Left lung (tissue), 10 donors: ENCODE results near the gene PLA2G15. TPM values are rescaled to one million over a fixed set of nuclear protein-coding genes. Genes with fewer than 3 reads are reported as not detected.

Experiments used
- ATAC-seq: fragments of 200-7000 bp; cut with Tn5 transposase; one replicate; pipeline ENCODE4 v1.9.1; 2020; ENCODE audit warnings: moderate library complexity
- DNase-seq, 4 donors: peaks; one replicate each; pipeline ENCODE4 v3.0.0-alpha.2; 2013 to 2020
- H3K27ac ChIP-seq, 2 donors: fragments of 200-600 bp; sonication (generic) in 1 of 2; one replicate each; pipeline versions ENCODE4 v1.5.0 to v1.8.0; 2020 to 2021
- H3K27me3 ChIP-seq, 2 donors: fragments of 200-600 bp; sonication (generic) in 1 of 2; one replicate each; pipeline versions ENCODE4 v1.5.0 to v1.8.0; 2020 to 2021
- H3K36me3 ChIP-seq, 2 donors: fragments of 200-600 bp; sonication (generic) in 1 of 2; one replicate each; pipeline versions ENCODE4 v1.5.0 to v1.8.0; 2020 to 2021
- H3K4me1 ChIP-seq, 2 donors: fragments of 200-600 bp; one replicate each; pipeline ENCODE4 v1.8.0; 2021
- H3K4me3 ChIP-seq, 2 donors: fragments of 200-600 bp; sonication (generic) in 1 of 2; one replicate each; pipeline versions ENCODE4 v1.5.0 to v1.8.0; 2020 to 2021; ENCODE audit warnings: mild to moderate bottlenecking in 1 of 2
- H3K9me3 ChIP-seq, 2 donors: fragments of 200-600 bp; sonication (generic) in 1 of 2; one replicate each; pipeline versions ENCODE4 v1.5.0 to v1.8.0; 2020 to 2021
- intact Hi-C, 2 donors: fragments of 100-400 bp; cut with DNase I; formaldehyde crosslinking; loops; one replicate each; pipeline versions ENCODE4 v1.11.2 to v1.14.2; 2022
- polyA plus RNA-seq, 6 donors: library from polyadenylated mRNA; unstranded; fragments of 120-200 nt; gene quantifications; one replicate each; pipeline ENCODE4 v1.2.1, GENCODE V29; 2013; ENCODE audit not compliant: insufficient read length in 6 of 6
- total RNA-seq, 2 donors: library from RNA; stranded (reverse); fragmentation: NEBNext Ultra II Directional; extraction: Animal tissue kit (Norgen Biotek cat#: 25700); gene quantifications; one replicate each; pipeline ENCODE4 v1.2.1, GENCODE V29; 2021
- TF ChIP-seq, protein P1 (sequence below), 2 donors: fragments of 200-600 bp; sonication (generic) in 1 of 2; IDR thresholded peaks; one replicate each; pipeline versions ENCODE4 v1.5.0 to v1.8.0; 2021; ENCODE audit warnings: antibody characterized with exemption in 2 of 2
- donor health status: DM: no; HTN: yes; CAD: no.
- donor health status: DM: no; HTN: no; CAD: no.

The PLA2G15 gene
- total and polyA plus RNA-seq, 8 donors = 10.9 to 35.1 (median 12.3) TPM

- no peak overlapping the region for H3K4me3 ChIP-seq
- H3K4me1 ChIP-seq = peaks cover 0 to 5% of the 10 kb centered on the region in 2 donors
- H3K9me3 ChIP-seq = no peaks in the 10 kb centered on the region
- H3K27ac ChIP-seq = peak overlapping the region; percentile 23 to 54
- DNase-seq (no peak), ATAC-seq (peak; percentile 72)
- no peaks in the 10 kb centered on the region for H3K27me3 ChIP-seq
- TF ChIP-seq, protein P1, sequence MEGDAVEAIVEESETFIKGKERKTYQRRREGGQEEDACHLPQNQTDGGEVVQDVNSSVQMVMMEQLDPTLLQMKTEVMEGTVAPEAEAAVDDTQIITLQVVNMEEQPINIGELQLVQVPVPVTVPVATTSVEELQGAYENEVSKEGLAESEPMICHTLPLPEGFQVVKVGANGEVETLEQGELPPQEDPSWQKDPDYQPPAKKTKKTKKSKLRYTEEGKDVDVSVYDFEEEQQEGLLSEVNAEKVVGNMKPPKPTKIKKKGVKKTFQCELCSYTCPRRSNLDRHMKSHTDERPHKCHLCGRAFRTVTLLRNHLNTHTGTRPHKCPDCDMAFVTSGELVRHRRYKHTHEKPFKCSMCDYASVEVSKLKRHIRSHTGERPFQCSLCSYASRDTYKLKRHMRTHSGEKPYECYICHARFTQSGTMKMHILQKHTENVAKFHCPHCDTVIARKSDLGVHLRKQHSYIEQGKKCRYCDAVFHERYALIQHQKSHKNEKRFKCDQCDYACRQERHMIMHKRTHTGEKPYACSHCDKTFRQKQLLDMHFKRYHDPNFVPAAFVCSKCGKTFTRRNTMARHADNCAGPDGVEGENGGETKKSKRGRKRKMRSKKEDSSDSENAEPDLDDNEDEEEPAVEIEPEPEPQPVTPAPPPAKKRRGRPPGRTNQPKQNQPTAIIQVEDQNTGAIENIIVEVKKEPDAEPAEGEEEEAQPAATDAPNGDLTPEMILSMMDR (IDR thresholded peaks at IDR 0.05) = no peak
- intact Hi-C loops = loop anchor here in 1 of 2 donors (10.0 kb wide), 1 partner anchor 125 kb away; no protein-coding TSS in a partner anchor
- H3K36me3 ChIP-seq = peaks cover 0 to 15% of the 10 kb centered on the region in 2 donors
These were observed 25.3 kb upstream of the PLA2G15 start for GRCh38 chr16:68219725-68220351.

GRCh38 chr16:68223072-68223471 is 22.1 kb upstream of the PLA2G15 start:
- intact Hi-C loops = loop anchor here in 1 of 2 donors (10.0 kb wide), 1 partner anchor 128 kb away; no protein-coding TSS in a partner anchor
- Histone ChIP-seq H3K27me3 (no peaks in the 10 kb centered on the region), H3K36me3 (peaks cover 0 to 26% of the 10 kb centered on the region in 2 donors), H3K27ac (no peak overlapping the region), H3K4me1 (no peaks in the 10 kb centered on the region), H3K9me3 (no peaks in the 10 kb centered on the region), H3K4me3 (no peak overlapping the region)
- TF ChIP-seq, protein P1 (IDR thresholded peaks at IDR 0.05) = no peak
- DNase-seq (no peak), ATAC-seq (no peak)

DNA sequence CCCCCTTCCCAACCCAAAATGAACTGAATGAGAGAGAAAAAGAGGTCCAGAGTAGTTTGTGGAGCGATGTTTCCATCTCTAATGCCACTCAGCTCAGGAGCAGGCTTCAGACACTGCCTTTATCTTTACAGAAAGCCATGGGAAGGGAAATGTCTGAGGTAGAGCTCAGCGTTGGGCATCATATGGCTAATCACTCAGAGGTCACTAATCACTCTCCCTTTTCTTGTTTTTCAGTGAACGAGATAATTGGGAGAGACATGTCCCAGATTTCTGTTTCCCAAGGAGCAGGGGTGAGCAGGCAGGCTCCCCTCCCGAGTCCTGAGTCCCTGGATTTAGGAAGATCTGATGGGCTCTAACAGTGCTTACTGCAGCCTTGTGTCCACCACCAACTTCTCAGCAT is 19.1 kb upstream of the PLA2G15 start:
- peaks cover 0 to 49% of the 10 kb centered on the region in 2 donors for H3K36me3 ChIP-seq
- intact Hi-C loops = loop anchor here in 1 of 2 donors (10.0 kb wide), 1 partner anchor 131 kb away; no protein-coding TSS in a partner anchor
- no peaks in the 10 kb centered on the region for H3K27me3 ChIP-seq
- H3K4me3 ChIP-seq = no peak overlapping the region
- H3K4me1 ChIP-seq = peaks cover 0 to 6% of the 10 kb centered on the region in 2 donors
- TF ChIP-seq, protein P1 (IDR thresholded peaks at IDR 0.05) = no peak
- DNase-seq (no peak), ATAC-seq (no peak)
- no peaks in the 10 kb centered on the region for H3K9me3 ChIP-seq
- no peak overlapping the region for H3K27ac ChIP-seq

GRCh38 chr16:68227183-68227793 is 17.9 kb upstream of the PLA2G15 start:
- Histone ChIP-seq H3K27ac (peak overlapping the region in 1 of 2 donors; percentile 9), H3K4me3 (no peak overlapping the region), H3K27me3 (no peaks in the 10 kb centered on the region), H3K9me3 (no peaks in the 10 kb centered on the region), H3K4me1 (peaks cover 0 to 6% of the 10 kb centered on the region in 2 donors), H3K36me3 (peaks cover 0 to 56% of the 10 kb centered on the region in 2 donors)
- ATAC-seq (no peak), DNase-seq (no peak)
- TF ChIP-seq, protein P1 (IDR thresholded peaks at IDR 0.05) = no peak
- intact Hi-C loops = loop anchor here in 1 of 2 donors (10.0 kb wide), 1 partner anchor 132 kb away; no protein-coding TSS in a partner anchor
